ENCODE measurements around the gene TBC1D14. TPM values are rescaled to one million over a fixed set of nuclear protein-coding genes. Genes with fewer than 3 reads are reported as not detected.
A peak's percentile ranks its signal among the peaks of the same experiment; 100 is the strongest.

Gene TBC1D14
- total RNA-seq, 1 donor from 2014 or later = 40.2 TPM

GRCh38 chr4:7050481-7051143, 141.0 kb downstream of the TBC1D14 start:
- H3K9me3 ChIP-seq (ENCODE audit: control insufficient read depth in 3 of 3, low read length in 3 of 3) = no peaks in the 10 kb centered on the region
- no peak overlapping the region for H3K4me3 ChIP-seq (ENCODE audit: low read length in 3 of 3)
- H3K27me3 ChIP-seq (ENCODE audit: control insufficient read depth in 3 of 3, insufficient read depth in 3 of 3, low read length in 3 of 3) = no peaks in the 10 kb centered on the region
- peaks cover 37 to 78% (median 57%) of the 10 kb centered on the region in 3 donors for H3K4me1 ChIP-seq (ENCODE audit: control insufficient read depth in 3 of 3, insufficient read depth in 3 of 3, low read length in 3 of 3)
- H3K27ac ChIP-seq (ENCODE audit: low read depth, low read length) = no peak overlapping the region
- no peak overlapping the region for H3K9ac ChIP-seq (ENCODE audit: low read depth in 1 of 3, low read length in 3 of 3)
- H3K36me3 ChIP-seq (ENCODE audit: control insufficient read depth in 3 of 3, insufficient read depth in 3 of 3, low read length in 3 of 3) = peaks cover 19 to 27% (median 24%) of the 10 kb centered on the region in 3 donors

- H3K27ac ChIP-seq (ENCODE audit: low read depth, low read length) = no peak overlapping the region
- peaks cover 32 to 73% (median 52%) of the 10 kb centered on the region in 3 donors for H3K4me1 ChIP-seq (ENCODE audit: control insufficient read depth in 3 of 3, insufficient read depth in 3 of 3, low read length in 3 of 3)
- H3K27me3 ChIP-seq (ENCODE audit: control insufficient read depth in 3 of 3, insufficient read depth in 3 of 3, low read length in 3 of 3) = no peaks in the 10 kb centered on the region
These were observed 141.5 kb downstream of the TBC1D14 start for GRCh38 chr4:7051144-7051495.

DNA sequence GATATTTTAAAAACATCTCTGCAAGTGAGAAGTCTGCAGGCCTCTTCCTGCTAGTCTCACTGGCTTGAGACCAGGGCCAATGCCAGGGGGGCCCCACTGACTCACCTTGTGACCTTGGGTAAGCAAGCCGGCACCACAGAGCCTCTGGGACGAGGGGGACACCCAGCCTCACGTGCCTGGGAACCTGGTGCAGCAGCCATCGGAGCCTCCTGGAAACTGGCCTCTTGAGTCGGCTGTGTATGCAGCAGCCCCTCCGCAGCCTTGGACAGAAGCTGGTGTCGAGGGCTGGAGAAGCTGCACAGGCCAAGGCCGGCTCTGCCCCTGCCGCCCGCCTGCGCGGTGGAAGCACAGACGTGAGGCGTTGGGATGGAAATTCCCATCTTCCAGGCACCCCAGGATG, 142.3 kb downstream of the TBC1D14 start:
- Histone ChIP-seq H3K36me3 (ENCODE audit: control insufficient read depth in 3 of 3, insufficient read depth in 3 of 3, low read length in 3 of 3) (peaks cover 30 to 37% (median 31%) of the 10 kb centered on the region in 3 donors), H3K4me1 (ENCODE audit: control insufficient read depth in 3 of 3, insufficient read depth in 3 of 3, low read length in 3 of 3) (peaks cover 24 to 65% (median 44%) of the 10 kb centered on the region in 3 donors), H3K27ac (ENCODE audit: low read depth, low read length) (no peak overlapping the region), H3K27me3 (ENCODE audit: control insufficient read depth in 3 of 3, insufficient read depth in 3 of 3, low read length in 3 of 3) (no peaks in the 10 kb centered on the region), H3K9ac (ENCODE audit: low read depth in 1 of 3, low read length in 3 of 3) (no peak overlapping the region), H3K4me3 (ENCODE audit: low read length in 3 of 3) (no peak overlapping the region), H3K9me3 (ENCODE audit: control insufficient read depth in 3 of 3, low read length in 3 of 3) (no peaks in the 10 kb centered on the region)

More at GRCh38 chr4:7051144-7051495, 141.5 kb downstream of the TBC1D14 start:
- Histone ChIP-seq H3K9me3 (ENCODE audit: control insufficient read depth in 3 of 3, low read length in 3 of 3) (no peaks in the 10 kb centered on the region), H3K4me3 (ENCODE audit: low read length in 3 of 3) (no peak overlapping the region), H3K9ac (ENCODE audit: low read depth in 1 of 3, low read length in 3 of 3) (no peak overlapping the region), H3K36me3 (ENCODE audit: control insufficient read depth in 3 of 3, insufficient read depth in 3 of 3, low read length in 3 of 3) (peaks cover 24 to 30% (median 25%) of the 10 kb centered on the region in 3 donors)

GRCh38 chr4:7052313-7052712, 142.7 kb downstream of the TBC1D14 start:
- peaks cover 30 to 36% (median 31%) of the 10 kb centered on the region in 3 donors for H3K36me3 ChIP-seq (ENCODE audit: control insufficient read depth in 3 of 3, insufficient read depth in 3 of 3, low read length in 3 of 3)
- peak overlapping the region; percentile 58 for H3K27ac ChIP-seq (ENCODE audit: low read depth, low read length)
- H3K4me3 ChIP-seq (ENCODE audit: low read length in 3 of 3) = no peak overlapping the region
- H3K4me1 ChIP-seq (ENCODE audit: control insufficient read depth in 3 of 3, insufficient read depth in 3 of 3, low read length in 3 of 3) = peaks cover 20 to 61% (median 40%) of the 10 kb centered on the region in 3 donors
- no peaks in the 10 kb centered on the region for H3K27me3 ChIP-seq (ENCODE audit: control insufficient read depth in 3 of 3, insufficient read depth in 3 of 3, low read length in 3 of 3)
- H3K9me3 ChIP-seq (ENCODE audit: control insufficient read depth in 3 of 3, low read length in 3 of 3) = no peaks in the 10 kb centered on the region
- peak overlapping the region in 1 of 3 donors; percentile 8 for H3K9ac ChIP-seq (ENCODE audit: low read depth in 1 of 3, low read length in 3 of 3)

GRCh38 chr4:7052923-7053715, 143.5 kb downstream of the TBC1D14 start:
- Histone ChIP-seq H3K27me3 (ENCODE audit: control insufficient read depth in 3 of 3, insufficient read depth in 3 of 3, low read length in 3 of 3) (no peaks in the 10 kb centered on the region), H3K4me3 (ENCODE audit: low read length in 3 of 3) (no peak overlapping the region), H3K36me3 (ENCODE audit: control insufficient read depth in 3 of 3, insufficient read depth in 3 of 3, low read length in 3 of 3) (peaks cover 30 to 35% (median 31%) of the 10 kb centered on the region in 3 donors), H3K9me3 (ENCODE audit: control insufficient read depth in 3 of 3, low read length in 3 of 3) (no peaks in the 10 kb centered on the region), H3K27ac (ENCODE audit: low read depth, low read length) (peak overlapping the region; percentile 58), H3K9ac (ENCODE audit: low read depth in 1 of 3, low read length in 3 of 3) (peak overlapping the region in 1 of 3 donors; percentile 57), H3K4me1 (ENCODE audit: control insufficient read depth in 3 of 3, insufficient read depth in 3 of 3, low read length in 3 of 3) (peaks cover 14 to 53% (median 32%) of the 10 kb centered on the region in 3 donors)

DNA sequence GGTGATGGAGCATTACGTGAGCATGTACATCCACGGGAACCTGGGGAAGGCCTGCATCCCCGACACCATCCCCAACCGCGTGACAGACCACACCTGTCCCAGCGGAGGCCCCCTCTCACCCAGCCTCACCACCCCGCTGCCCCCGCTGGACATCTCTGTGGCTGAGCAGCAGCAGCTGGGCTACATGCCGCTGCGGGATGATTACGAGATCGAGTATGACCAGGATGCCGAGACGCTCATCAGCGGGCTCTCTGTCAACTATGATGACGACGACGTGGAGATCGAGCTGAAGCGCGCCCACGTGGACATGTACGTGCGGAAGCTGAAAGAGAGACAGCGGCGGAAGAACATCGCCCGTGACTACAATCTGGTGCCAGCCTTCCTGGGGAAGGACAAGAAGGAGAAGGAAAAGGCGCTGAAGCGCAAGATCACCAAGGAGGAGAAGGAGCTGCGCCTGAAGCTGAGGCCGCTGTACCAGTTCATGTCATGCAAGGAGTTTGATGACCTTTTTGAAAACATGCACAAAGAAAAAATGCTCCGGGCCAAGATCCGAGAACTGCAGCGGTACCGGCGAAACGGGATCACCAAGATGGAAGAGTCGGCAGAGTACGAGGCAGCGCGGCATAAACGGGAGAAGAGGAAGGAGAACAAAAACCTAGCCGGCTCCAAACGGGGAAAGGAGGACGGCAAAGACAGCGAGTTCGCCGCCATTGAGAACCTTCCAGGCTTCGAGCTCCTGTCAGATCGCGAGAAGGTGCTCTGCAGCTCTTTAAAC, 144.7 kb downstream of the TBC1D14 start:
- peaks cover 30 to 36% (median 35%) of the 10 kb centered on the region in 3 donors for H3K36me3 ChIP-seq (ENCODE audit: control insufficient read depth in 3 of 3, insufficient read depth in 3 of 3, low read length in 3 of 3)
- peak overlapping the region; percentile 58 for H3K27ac ChIP-seq (ENCODE audit: low read depth, low read length)
- peaks cover 14 to 47% (median 31%) of the 10 kb centered on the region in 3 donors for H3K4me1 ChIP-seq (ENCODE audit: control insufficient read depth in 3 of 3, insufficient read depth in 3 of 3, low read length in 3 of 3)
- H3K9me3 ChIP-seq (ENCODE audit: control insufficient read depth in 3 of 3, low read length in 3 of 3) = no peaks in the 10 kb centered on the region
- H3K4me3 ChIP-seq (ENCODE audit: low read length in 3 of 3) = no peak overlapping the region
- no peaks in the 10 kb centered on the region for H3K27me3 ChIP-seq (ENCODE audit: control insufficient read depth in 3 of 3, insufficient read depth in 3 of 3, low read length in 3 of 3)
- H3K9ac ChIP-seq (ENCODE audit: low read depth in 1 of 3, low read length in 3 of 3) = no peak overlapping the region

- Histone ChIP-seq H3K4me1 (ENCODE audit: control insufficient read depth in 3 of 3, insufficient read depth in 3 of 3, low read length in 3 of 3) (peaks cover 13 to 37% (median 21%) of the 10 kb centered on the region in 3 donors), H3K27me3 (ENCODE audit: control insufficient read depth in 3 of 3, insufficient read depth in 3 of 3, low read length in 3 of 3) (no peaks in the 10 kb centered on the region), H3K9me3 (ENCODE audit: control insufficient read depth in 3 of 3, low read length in 3 of 3) (no peaks in the 10 kb centered on the region), H3K4me3 (ENCODE audit: low read length in 3 of 3) (no peak overlapping the region), H3K9ac (ENCODE audit: low read depth in 1 of 3, low read length in 3 of 3) (no peak overlapping the region), H3K27ac (ENCODE audit: low read depth, low read length) (no peak overlapping the region), H3K36me3 (ENCODE audit: control insufficient read depth in 3 of 3, insufficient read depth in 3 of 3, low read length in 3 of 3) (peaks cover 36 to 46% (median 42%) of the 10 kb centered on the region in 3 donors)
These were observed 145.7 kb downstream of the TBC1D14 start for GRCh38 chr4:7055111-7055989.

- Histone ChIP-seq H3K27ac (ENCODE audit: low read depth, low read length) (no peak overlapping the region), H3K27me3 (ENCODE audit: control insufficient read depth in 3 of 3, insufficient read depth in 3 of 3, low read length in 3 of 3) (no peaks in the 10 kb centered on the region), H3K36me3 (ENCODE audit: control insufficient read depth in 3 of 3, insufficient read depth in 3 of 3, low read length in 3 of 3) (peaks cover 42 to 51% (median 48%) of the 10 kb centered on the region in 3 donors), H3K4me1 (ENCODE audit: control insufficient read depth in 3 of 3, insufficient read depth in 3 of 3, low read length in 3 of 3) (peaks cover 13 to 31% (median 17%) of the 10 kb centered on the region in 3 donors), H3K9ac (ENCODE audit: low read depth in 1 of 3, low read length in 3 of 3) (no peak overlapping the region), H3K4me3 (ENCODE audit: low read length in 3 of 3) (no peak overlapping the region), H3K9me3 (ENCODE audit: control insufficient read depth in 3 of 3, low read length in 3 of 3) (no peaks in the 10 kb centered on the region)
These were observed 146.3 kb downstream of the TBC1D14 start for GRCh38 chr4:7055990-7056325.

DNA sequence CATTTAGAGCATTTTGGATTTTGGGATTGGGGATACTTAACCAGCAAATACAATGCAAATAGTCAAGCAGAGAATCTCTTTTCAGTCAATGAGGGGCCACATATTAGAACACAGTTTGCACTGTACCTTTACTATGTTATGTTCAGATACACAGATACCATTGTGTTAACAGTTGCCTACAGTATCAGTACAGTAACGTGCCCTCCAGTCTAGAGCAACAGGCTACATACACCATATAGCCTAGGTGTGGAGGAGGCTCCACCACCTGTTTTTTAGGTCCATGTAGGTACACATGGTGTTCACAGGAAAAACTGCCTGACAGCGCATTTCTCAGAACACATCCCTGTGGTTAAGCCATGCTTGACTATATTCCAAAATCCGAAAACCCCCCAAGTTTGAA, 149.2 kb downstream of the TBC1D14 start:
- Histone ChIP-seq H3K36me3 (ENCODE audit: control insufficient read depth in 3 of 3, insufficient read depth in 3 of 3, low read length in 3 of 3) (peaks cover 60 to 72% (median 62%) of the 10 kb centered on the region in 3 donors), H3K27me3 (ENCODE audit: control insufficient read depth in 3 of 3, insufficient read depth in 3 of 3, low read length in 3 of 3) (no peaks in the 10 kb centered on the region), H3K9ac (ENCODE audit: low read depth in 1 of 3, low read length in 3 of 3) (no peak overlapping the region), H3K4me1 (ENCODE audit: control insufficient read depth in 3 of 3, insufficient read depth in 3 of 3, low read length in 3 of 3) (peaks cover 0 to 7% (median under 1%) of the 10 kb centered on the region in 3 donors), H3K4me3 (ENCODE audit: low read length in 3 of 3) (no peak overlapping the region), H3K27ac (ENCODE audit: low read depth, low read length) (no peak overlapping the region), H3K9me3 (ENCODE audit: control insufficient read depth in 3 of 3, low read length in 3 of 3) (no peaks in the 10 kb centered on the region)
